HCT116 (cell line): ENCODE data around the gene DOK6. TPM values are rescaled to one million over a fixed set of nuclear protein-coding genes. Genes with fewer than 3 reads are reported as not detected.

ENCODE experiments used
- ATAC-seq: fragments of 200-7000 bp; cut with Tn5 transposase; 2 replicates; pipeline ENCODE4 v1.9.1; 2020; ENCODE audit warnings: mild to moderate bottlenecking, moderate library complexity
- BruUV-seq: library from RNA; stranded (reverse); fragments of 400-500 nt; replicated peaks from 2 replicates; lab custom pipeline; 2021; lab: Mats Ljungman, UMichigan
- CTCF ChIA-PET: fragments of 300-600 bp; sonication (Branson Sonifier 250); formaldehyde crosslinking; loops from one replicate; lab custom pipeline; 2021; ENCODE audit warnings: antibody characterized with exemption; lab: Charles Lee
- POLR2A ChIA-PET: fragments of 300-600, 350-600 bp; sonication (Branson Sonifier 250); formaldehyde crosslinking; loops from one replicate; lab custom pipeline; 2021; ENCODE audit warnings: antibody characterized with exemption; lab: Charles Lee
- RAD21 ChIA-PET, 2 experiments: fragments of 300-600 bp; sonication (Branson Sonifier 250); formaldehyde crosslinking; loops; one replicate each; lab custom pipeline; 2023; ENCODE audit warnings: low total read pairs in 2 of 2; ENCODE audit not compliant: uncharacterized antibody in 2 of 2, unreplicated experiment in 2 of 2, low non-redundant PET in 1 of 2; lab: Charles Lee
- DNase-seq: peaks from one replicate; pipeline ENCODE4 v3.0.0-alpha.2; 2010; ENCODE audit warnings: low read depth, low spot score
- H2AFZ ChIP-seq: fragments of 200-600 bp; shearing (Covaris generic), sonication (generic); 2 replicates; pipeline ENCODE4 v1.6.1; 2017; ENCODE audit warnings: low read depth, mixed run types, mixed read lengths, antibody characterized with exemption, low read length; ENCODE audit not compliant: poor library complexity, severe bottlenecking
- H3K27ac ChIP-seq: 2 replicates; pipeline ENCODE4 v1.5.1; 2012; ENCODE audit warnings: low read depth, low read length
- H3K27me3 ChIP-seq: fragments of 200-600 bp; sonication (generic); 2 replicates; pipeline ENCODE4 v1.6.1; 2016; ENCODE audit warnings: mixed run types, low read length, mixed read lengths; ENCODE audit not compliant: insufficient read depth
- H3K36me3 ChIP-seq, 2 experiments: fragments of 200-500 bp in 1 of 2; fragments of 200-600 bp in 1 of 2; sonication (Bioruptor generic) in 1 of 2; sonication (generic) in 1 of 2; 2 replicates each; pipeline versions ENCODE4 v1.5.1 to v1.6.1; 2014 to 2016; ENCODE audit warnings: low read length in 2 of 2, inconsistent platforms in 1 of 2, mixed read lengths in 1 of 2, mixed run types in 1 of 2; ENCODE audit not compliant: insufficient read depth in 2 of 2, control insufficient read depth in 1 of 2
- H3K4me1 ChIP-seq, 2 experiments: fragments of 200-600 bp in 1 of 2; sonication (generic) in 1 of 2; 2 replicates each; pipeline versions ENCODE4 v1.5.1 to v1.6.1; 2012 to 2017; ENCODE audit warnings: low read length in 2 of 2, inconsistent platforms in 1 of 2, mild to moderate bottlenecking in 1 of 2, mixed read lengths in 1 of 2, mixed run types in 1 of 2, moderate library complexity in 1 of 2; ENCODE audit not compliant: insufficient read depth in 2 of 2, control insufficient read depth in 1 of 2
- H3K4me2 ChIP-seq: fragments of 200-600 bp; sonication (generic); 2 replicates; pipeline ENCODE4 v1.6.1; 2017; ENCODE audit warnings: mixed run types, low read length, mixed read lengths
- H3K4me3 ChIP-seq, 2 experiments: fragments of 200-600 bp in 1 of 2; sonication (generic) in 1 of 2; replicated peaks in 1 of 2; 2 replicates each; pipeline ENCODE4 v1.5.1; 2011 to 2016; ENCODE audit warnings: low read length in 2 of 2, control low read depth in 1 of 2, low read depth in 1 of 2, mild to moderate bottlenecking in 1 of 2, mixed read lengths in 1 of 2, mixed run types in 1 of 2
- H3K79me2 ChIP-seq: fragments of 200-600 bp; sonication (generic); 2 replicates; pipeline ENCODE4 v1.6.1; 2017; ENCODE audit warnings: mild to moderate bottlenecking, mixed run types, low read length, moderate library complexity, mixed read lengths; ENCODE audit not compliant: insufficient read depth
- H3K9ac ChIP-seq: fragments of 200-600 bp; sonication (generic); 2 replicates; pipeline ENCODE4 v1.6.1; 2016; ENCODE audit warnings: low read length, mixed read lengths
- H3K9me2 ChIP-seq: fragments of 200-600 bp; sonication (generic), shearing (Covaris generic); 2 replicates; pipeline ENCODE4 v1.6.1; 2017; ENCODE audit warnings: mixed run types, mild to moderate bottlenecking, moderate library complexity; ENCODE audit not compliant: insufficient read depth
- H3K9me3 ChIP-seq, 2 experiments: fragments of 200-500 bp in 1 of 2; fragments of 200-600 bp in 1 of 2; sonication (Bioruptor generic) in 1 of 2; sonication (generic) in 1 of 2; 2 replicates each; pipeline ENCODE4 v1.6.1; 2014 to 2017; ENCODE audit warnings: low read length in 2 of 2, mixed read lengths in 2 of 2, inconsistent platforms in 1 of 2, low read depth in 1 of 2, mild to moderate bottlenecking in 1 of 2, mixed run types in 1 of 2, moderate library complexity in 1 of 2; ENCODE audit not compliant: control insufficient read depth in 1 of 2, insufficient read depth in 1 of 2
- H4K20me1 ChIP-seq: fragments of 200-600 bp; sonication (generic), shearing (Covaris generic); 2 replicates; pipeline ENCODE4 v1.6.1; 2017; ENCODE audit warnings: mixed run types, mild to moderate bottlenecking, moderate library complexity; ENCODE audit not compliant: insufficient read depth
- EGR1 ChIP-seq: IDR thresholded peaks from 2 replicates; pipeline ENCODE4 v1.6.1; 2012; ENCODE audit warnings: low read depth
- POLR2A ChIP-seq: IDR thresholded peaks from 2 replicates; pipeline ENCODE4 v1.7.0; 2011; ENCODE audit warnings: borderline replicate concordance; ENCODE audit not compliant: insufficient read depth, insufficient read length; ENCODE audit errors: extremely low read depth
- POLR2AphosphoS5 ChIP-seq: IDR thresholded peaks from 2 replicates; pipeline ENCODE4 v1.6.1; 2011; ENCODE audit warnings: mild to moderate bottlenecking, low read depth, low read length, moderate library complexity
- RAD21 ChIP-seq: IDR thresholded peaks from 2 replicates; pipeline ENCODE4 v1.6.1; 2012; ENCODE audit warnings: low read depth, mild to moderate bottlenecking
- SIN3A ChIP-seq: IDR thresholded peaks from 2 replicates; pipeline ENCODE4 v1.6.1; 2012; ENCODE audit warnings: low read depth
- ZFX ChIP-seq: fragments of 450-650 bp; IDR thresholded peaks from 2 replicates; pipeline ENCODE4 v1.6.1; 2017
- intact Hi-C: fragments of 100-400 bp; cut with micrococcal nuclease; formaldehyde crosslinking; loops from 2 replicates; pipeline ENCODE4 v1.10.0; 2022
- total RNA-seq: library from RNA; stranded (reverse); gene quantifications from one replicate; pipeline ENCODE4 v1.2.1, GENCODE V29; 2021; ENCODE audit not compliant: unreplicated experiment
- TF ChIP-seq, protein P1 (sequence below), 3 experiments: fragments of 200-600 bp in 1 of 3; sonication (generic) in 1 of 3; IDR thresholded peaks in 2 of 3; conservative IDR thresholded peaks in 1 of 3; 2 replicates each; pipeline ENCODE4 v1.5.1; 2012 to 2017; ENCODE audit warnings: low read depth in 2 of 3, low read length in 2 of 3, antibody characterized with exemption in 1 of 3, borderline replicate concordance in 1 of 3, control low read depth in 1 of 3, mild to moderate bottlenecking in 1 of 3, mixed read lengths in 1 of 3, mixed run types in 1 of 3, moderate library complexity in 1 of 3; ENCODE audit not compliant: insufficient read depth in 1 of 3
- TF ChIP-seq, protein P2 (sequence below): IDR thresholded peaks from 2 replicates; pipeline ENCODE4 v1.6.1; 2012

The DOK6 gene
- total RNA-seq, 1 experiment from 2014 or later = not detected

DNA sequence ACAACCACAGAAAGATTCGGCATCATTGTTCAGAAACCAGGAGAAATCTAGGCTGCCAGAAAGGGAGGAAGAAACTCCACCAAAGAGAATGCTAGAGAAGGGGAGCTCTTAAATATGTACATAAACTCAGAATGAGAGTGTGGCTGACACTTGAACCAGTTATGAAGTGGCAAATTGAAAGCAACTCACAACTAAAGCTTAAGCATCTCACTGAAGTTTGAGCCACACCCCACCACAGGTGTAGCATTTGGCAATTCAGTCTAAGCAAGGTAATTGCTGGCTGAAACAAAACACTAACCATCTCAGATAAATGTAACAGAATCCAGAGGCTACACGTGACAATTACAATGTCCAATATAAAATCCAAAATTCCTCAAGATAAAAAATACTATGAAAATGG lies 168.4 kb downstream of the DOK6 start (continued):
- TF ChIP-seq, protein P1, sequence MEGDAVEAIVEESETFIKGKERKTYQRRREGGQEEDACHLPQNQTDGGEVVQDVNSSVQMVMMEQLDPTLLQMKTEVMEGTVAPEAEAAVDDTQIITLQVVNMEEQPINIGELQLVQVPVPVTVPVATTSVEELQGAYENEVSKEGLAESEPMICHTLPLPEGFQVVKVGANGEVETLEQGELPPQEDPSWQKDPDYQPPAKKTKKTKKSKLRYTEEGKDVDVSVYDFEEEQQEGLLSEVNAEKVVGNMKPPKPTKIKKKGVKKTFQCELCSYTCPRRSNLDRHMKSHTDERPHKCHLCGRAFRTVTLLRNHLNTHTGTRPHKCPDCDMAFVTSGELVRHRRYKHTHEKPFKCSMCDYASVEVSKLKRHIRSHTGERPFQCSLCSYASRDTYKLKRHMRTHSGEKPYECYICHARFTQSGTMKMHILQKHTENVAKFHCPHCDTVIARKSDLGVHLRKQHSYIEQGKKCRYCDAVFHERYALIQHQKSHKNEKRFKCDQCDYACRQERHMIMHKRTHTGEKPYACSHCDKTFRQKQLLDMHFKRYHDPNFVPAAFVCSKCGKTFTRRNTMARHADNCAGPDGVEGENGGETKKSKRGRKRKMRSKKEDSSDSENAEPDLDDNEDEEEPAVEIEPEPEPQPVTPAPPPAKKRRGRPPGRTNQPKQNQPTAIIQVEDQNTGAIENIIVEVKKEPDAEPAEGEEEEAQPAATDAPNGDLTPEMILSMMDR (IDR thresholded peaks at IDR 0.05 in 2 of 3, conservative IDR thresholded peaks at IDR 0.05 in 1 of 3; ENCODE audit: borderline replicate concordance in 1 of 3, insufficient read depth in 1 of 3, low read depth in 2 of 3, low read length in 2 of 3) = no peak

- Histone ChIP-seq H3K4me2 (no peak overlapping the region), H2AFZ (no peak overlapping the region), H3K4me1 (no peaks in the 10 kb centered on the region), H3K9me3 (no peaks in the 10 kb centered on the region), H3K27me3 (no peaks in the 10 kb centered on the region), H3K36me3 (no peaks in the 10 kb centered on the region), H3K79me2 (no peaks in the 10 kb centered on the region), H3K9me2 (no peaks in the 10 kb centered on the region), H3K27ac (no peak overlapping the region), H3K4me3 (no peak overlapping the region), H3K9ac (no peak overlapping the region), H4K20me1 (no peaks in the 10 kb centered on the region)
- intact Hi-C loops = no loop called here
- POLR2A ChIA-PET = no interaction called here
- BruUV-seq = no TSS peak
- RAD21 ChIA-PET = no interaction called here
- CTCF ChIA-PET = no interaction called here
- ATAC-seq (no peak), DNase-seq (no peak)
- TF ChIP-seq POLR2AphosphoS5 = no peak
- no peak for TF ChIP-seq ZFX
- TF ChIP-seq POLR2A = no peak
- no peak for TF ChIP-seq SIN3A
- no peak for TF ChIP-seq EGR1
- TF ChIP-seq, protein P2, sequence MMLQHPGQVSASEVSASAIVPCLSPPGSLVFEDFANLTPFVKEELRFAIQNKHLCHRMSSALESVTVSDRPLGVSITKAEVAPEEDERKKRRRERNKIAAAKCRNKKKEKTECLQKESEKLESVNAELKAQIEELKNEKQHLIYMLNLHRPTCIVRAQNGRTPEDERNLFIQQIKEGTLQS = no peak
- TF ChIP-seq RAD21 = no peak
These were observed 173.7 kb downstream of the DOK6 start for GRCh38 chr18:69574401-69574800.
